Measurements from ENCODE around the gene UST.

DNA sequence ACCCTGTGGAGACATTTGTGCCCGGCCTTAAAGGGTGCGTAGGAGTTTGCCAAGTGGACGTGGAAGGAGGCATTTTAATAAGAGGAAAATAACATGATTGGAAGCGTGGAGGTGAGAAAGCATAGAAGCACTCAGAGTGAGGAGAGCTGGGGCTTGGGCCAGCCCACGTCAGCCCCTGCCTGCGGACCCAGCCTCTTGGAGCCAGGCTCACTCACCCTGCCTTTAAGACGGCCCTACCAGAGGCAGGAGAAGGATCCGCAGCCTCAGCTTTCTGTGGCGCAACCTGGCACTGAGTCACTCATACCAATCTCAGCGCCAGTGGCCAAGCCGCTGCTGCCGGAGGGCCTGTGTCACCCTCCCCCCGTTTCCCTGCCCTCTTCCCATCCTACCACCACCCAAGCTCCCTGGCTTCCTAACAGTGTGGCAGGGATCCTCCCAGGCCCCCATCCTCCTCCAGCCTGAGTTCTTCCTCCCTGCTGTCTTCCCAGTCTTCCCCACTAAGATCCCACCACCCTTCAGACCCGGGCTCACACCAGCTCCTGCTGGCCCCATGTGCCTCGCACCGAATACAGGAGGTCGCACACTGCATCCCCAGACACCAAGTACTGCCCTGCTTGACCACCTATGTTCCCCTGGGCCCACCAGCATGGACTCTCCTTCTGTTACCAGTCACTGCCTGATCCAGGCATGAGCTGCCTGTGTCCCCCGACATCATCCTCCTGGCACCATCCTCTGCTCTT lies 285.2 kb downstream of the UST start:
- TF ChIP-seq, protein P1, sequence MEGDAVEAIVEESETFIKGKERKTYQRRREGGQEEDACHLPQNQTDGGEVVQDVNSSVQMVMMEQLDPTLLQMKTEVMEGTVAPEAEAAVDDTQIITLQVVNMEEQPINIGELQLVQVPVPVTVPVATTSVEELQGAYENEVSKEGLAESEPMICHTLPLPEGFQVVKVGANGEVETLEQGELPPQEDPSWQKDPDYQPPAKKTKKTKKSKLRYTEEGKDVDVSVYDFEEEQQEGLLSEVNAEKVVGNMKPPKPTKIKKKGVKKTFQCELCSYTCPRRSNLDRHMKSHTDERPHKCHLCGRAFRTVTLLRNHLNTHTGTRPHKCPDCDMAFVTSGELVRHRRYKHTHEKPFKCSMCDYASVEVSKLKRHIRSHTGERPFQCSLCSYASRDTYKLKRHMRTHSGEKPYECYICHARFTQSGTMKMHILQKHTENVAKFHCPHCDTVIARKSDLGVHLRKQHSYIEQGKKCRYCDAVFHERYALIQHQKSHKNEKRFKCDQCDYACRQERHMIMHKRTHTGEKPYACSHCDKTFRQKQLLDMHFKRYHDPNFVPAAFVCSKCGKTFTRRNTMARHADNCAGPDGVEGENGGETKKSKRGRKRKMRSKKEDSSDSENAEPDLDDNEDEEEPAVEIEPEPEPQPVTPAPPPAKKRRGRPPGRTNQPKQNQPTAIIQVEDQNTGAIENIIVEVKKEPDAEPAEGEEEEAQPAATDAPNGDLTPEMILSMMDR (IDR thresholded peaks at IDR 0.05), result no peak
- TF ChIP-seq POLR2A (IDR thresholded peaks at IDR 0.05), result no peak

Measured in esophagus squamous epithelium (tissue), 4 donors.